Keratinocyte (primary cell): ENCODE results near the gene PSAP.

Experiments
- CTCF ChIP-seq, 3 experiments: IDR thresholded peaks in 1 of 3; conservative IDR thresholded peaks in 1 of 3; optimal IDR thresholded peaks in 1 of 3; 2 replicates in 2 of 3; 3 replicates in 1 of 3; pipeline versions ENCODE3 to v1.5.1; 2011; ENCODE audit warnings: low read length in 3 of 3, mild to moderate bottlenecking in 3 of 3, moderate library complexity in 2 of 3, control low read depth in 1 of 3, inconsistent platforms in 1 of 3; ENCODE audit not compliant: insufficient read depth in 2 of 3; ENCODE audit errors: extremely low read depth in 1 of 3
- EZH2 ChIP-seq: IDR thresholded peaks from one replicate; pipeline ENCODE4 v1.6.1; 2012; ENCODE audit warnings: inconsistent platforms, mild to moderate bottlenecking, low read length, moderate library complexity

- TF ChIP-seq CTCF (optimal IDR thresholded peaks at IDR 0.05 in 1 of 3, IDR thresholded peaks at IDR 0.05 in 1 of 3, conservative IDR thresholded peaks at IDR 0.05 in 1 of 3; ENCODE audit: extremely low read depth in 1 of 3, insufficient read depth in 2 of 3, low read length in 3 of 3) (no peak), EZH2 (no peak)
Measured at GRCh38 chr10:71807557-71808510, 43.2 kb downstream of the PSAP start.
